HG03064 (cell line): ENCODE data around the gene ERG.

Experiments used
- ATAC-seq: cut with Tn5 transposase; IDR thresholded peaks from one replicate; pipeline ENCODE4 v1.9.1; 2021; ENCODE audit warnings: low read depth; ENCODE audit not compliant: unreplicated experiment

Gene ERG

GRCh38 chr21:38367646-38368045 is 130.6 kb downstream of the ERG start:
- ATAC-seq: no peak

- no peak for ATAC-seq
Observed at GRCh38 chr21:38365521-38365920, 132.8 kb downstream of the ERG start.

GRCh38 chr21:38363693-38364092 is 134.6 kb downstream of the ERG start:
- ATAC-seq: no peak

GRCh38 chr21:38361324-38361723 is 137.0 kb downstream of the ERG start:
- ATAC-seq: no peak

GRCh38 chr21:38359835-38360234 is 138.4 kb downstream of the ERG start:
- no peak for ATAC-seq

- ATAC-seq: no peak
Observed at GRCh38 chr21:38359090-38359489, 139.2 kb downstream of the ERG start.

GRCh38 chr21:38358666-38359065 is 139.6 kb downstream of the ERG start:
- ATAC-seq: no peak

GRCh38 chr21:38358098-38358497 is 140.2 kb downstream of the ERG start:
- ATAC-seq: no peak

- no peak for ATAC-seq
Observed at GRCh38 chr21:38356883-38357625, 141.2 kb downstream of the ERG start.

- ATAC-seq: no peak
Observed at GRCh38 chr21:38355992-38356781, 142.1 kb downstream of the ERG start.

GRCh38 chr21:38355353-38355752 is 142.9 kb downstream of the ERG start:
- no peak for ATAC-seq

GRCh38 chr21:38354746-38355145 is 143.5 kb downstream of the ERG start:
- ATAC-seq: no peak

GRCh38 chr21:38354231-38354630 is 144.0 kb downstream of the ERG start:
- ATAC-seq: no peak

- ATAC-seq: no peak
Observed at GRCh38 chr21:38352536-38353219, 145.6 kb downstream of the ERG start.

- ATAC-seq: no peak
Observed at GRCh38 chr21:38351961-38352521, 146.2 kb downstream of the ERG start.

GRCh38 chr21:38351176-38351959 is 146.9 kb downstream of the ERG start:
- no peak for ATAC-seq

GRCh38 chr21:38350684-38351083 is 147.6 kb downstream of the ERG start:
- ATAC-seq: no peak

- ATAC-seq: no peak
Observed at GRCh38 chr21:38349977-38350376, 148.3 kb downstream of the ERG start.

GRCh38 chr21:38349111-38349746 is 149.0 kb downstream of the ERG start:
- no peak for ATAC-seq

GRCh38 chr21:38346286-38346685 is 152.0 kb downstream of the ERG start:
- no peak for ATAC-seq
